ENCODE data around the gene ARMC2. TPM values are rescaled to one million over a fixed set of nuclear protein-coding genes. Genes with fewer than 3 reads are reported as not detected.
"Not testable (repeated sequence)": the region's sequence is repeated elsewhere in the genome, so short reads cannot be mapped to it uniquely, and the experiment has no call there.

The ARMC2 gene
- total RNA-seq, 1 donor from 2014 or later: 8.3 TPM

DNA sequence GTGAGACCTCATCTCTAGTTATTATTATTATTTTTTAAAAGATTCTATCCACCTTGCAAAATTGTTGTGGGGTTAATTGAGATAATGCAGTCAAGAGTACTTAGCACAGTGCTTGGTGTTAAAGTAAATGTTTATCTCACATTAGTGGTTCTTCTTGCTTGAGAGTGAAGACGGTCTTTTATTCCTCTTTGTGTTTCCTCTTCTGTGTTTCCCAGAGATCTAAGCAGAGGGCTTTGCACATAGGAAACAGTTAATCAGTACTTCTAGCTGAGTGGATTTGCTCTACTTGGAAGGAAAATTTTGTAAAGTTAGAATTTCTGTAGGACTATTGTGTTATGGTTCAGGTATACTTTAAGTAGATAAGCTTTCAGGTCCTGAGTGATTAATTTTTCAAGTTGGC lies 3.5 kb downstream of the ARMC2 start:
- H3K9me3 Mint-ChIP-seq (ENCODE audit: low read depth): peaks cover 5% of the 10 kb centered on the region
- H3K27ac Mint-ChIP-seq (ENCODE audit: unreplicated experiment): no peak overlapping the region
- peaks cover 15% of the 10 kb centered on the region for H3K4me1 Mint-ChIP-seq (ENCODE audit: low read depth)
- no peak overlapping the region for H3K4me3 Mint-ChIP-seq (ENCODE audit: unreplicated experiment)
- H3K36me3 Mint-ChIP-seq (ENCODE audit: low read depth): peaks cover 15% of the 10 kb centered on the region
- no peak for DNase-seq (ENCODE audit: low spot score)
- H3K27me3 Mint-ChIP-seq (ENCODE audit: low read depth): no peaks in the 10 kb centered on the region
- TF ChIP-seq, protein P1, sequence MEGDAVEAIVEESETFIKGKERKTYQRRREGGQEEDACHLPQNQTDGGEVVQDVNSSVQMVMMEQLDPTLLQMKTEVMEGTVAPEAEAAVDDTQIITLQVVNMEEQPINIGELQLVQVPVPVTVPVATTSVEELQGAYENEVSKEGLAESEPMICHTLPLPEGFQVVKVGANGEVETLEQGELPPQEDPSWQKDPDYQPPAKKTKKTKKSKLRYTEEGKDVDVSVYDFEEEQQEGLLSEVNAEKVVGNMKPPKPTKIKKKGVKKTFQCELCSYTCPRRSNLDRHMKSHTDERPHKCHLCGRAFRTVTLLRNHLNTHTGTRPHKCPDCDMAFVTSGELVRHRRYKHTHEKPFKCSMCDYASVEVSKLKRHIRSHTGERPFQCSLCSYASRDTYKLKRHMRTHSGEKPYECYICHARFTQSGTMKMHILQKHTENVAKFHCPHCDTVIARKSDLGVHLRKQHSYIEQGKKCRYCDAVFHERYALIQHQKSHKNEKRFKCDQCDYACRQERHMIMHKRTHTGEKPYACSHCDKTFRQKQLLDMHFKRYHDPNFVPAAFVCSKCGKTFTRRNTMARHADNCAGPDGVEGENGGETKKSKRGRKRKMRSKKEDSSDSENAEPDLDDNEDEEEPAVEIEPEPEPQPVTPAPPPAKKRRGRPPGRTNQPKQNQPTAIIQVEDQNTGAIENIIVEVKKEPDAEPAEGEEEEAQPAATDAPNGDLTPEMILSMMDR (IDR thresholded peaks at IDR 0.05): no peak

DNA sequence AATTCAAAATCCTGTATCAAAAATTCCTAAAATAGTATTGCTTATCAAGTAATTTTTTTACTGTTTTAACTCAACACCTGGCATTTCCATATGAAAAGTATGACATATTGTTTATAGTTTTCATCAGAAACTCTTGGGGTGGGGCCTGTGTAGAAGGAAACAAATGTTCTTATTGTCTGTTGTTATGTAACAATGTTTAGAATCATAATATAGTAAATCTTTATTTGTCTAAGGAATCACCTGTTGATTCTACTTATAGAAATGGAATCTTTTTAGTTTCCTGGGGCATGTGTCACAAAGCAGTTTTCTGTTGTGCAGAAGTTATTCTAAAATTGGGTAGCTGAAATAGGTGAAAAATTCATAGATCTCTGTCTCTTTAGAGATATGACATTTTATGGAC lies 4.9 kb downstream of the ARMC2 start:
- DNase-seq (ENCODE audit: low spot score): no peak
- TF ChIP-seq, protein P1 (IDR thresholded peaks at IDR 0.05): no peak
- H3K4me3 Mint-ChIP-seq (ENCODE audit: unreplicated experiment): no peak overlapping the region
- no peaks in the 10 kb centered on the region for H3K27me3 Mint-ChIP-seq (ENCODE audit: low read depth)
- no peak overlapping the region for H3K27ac Mint-ChIP-seq (ENCODE audit: unreplicated experiment)
- peaks cover 25% of the 10 kb centered on the region for H3K36me3 Mint-ChIP-seq (ENCODE audit: low read depth)
- H3K9me3 Mint-ChIP-seq (ENCODE audit: low read depth): peaks cover 14% of the 10 kb centered on the region
- peaks cover 8% of the 10 kb centered on the region for H3K4me1 Mint-ChIP-seq (ENCODE audit: low read depth)

DNA sequence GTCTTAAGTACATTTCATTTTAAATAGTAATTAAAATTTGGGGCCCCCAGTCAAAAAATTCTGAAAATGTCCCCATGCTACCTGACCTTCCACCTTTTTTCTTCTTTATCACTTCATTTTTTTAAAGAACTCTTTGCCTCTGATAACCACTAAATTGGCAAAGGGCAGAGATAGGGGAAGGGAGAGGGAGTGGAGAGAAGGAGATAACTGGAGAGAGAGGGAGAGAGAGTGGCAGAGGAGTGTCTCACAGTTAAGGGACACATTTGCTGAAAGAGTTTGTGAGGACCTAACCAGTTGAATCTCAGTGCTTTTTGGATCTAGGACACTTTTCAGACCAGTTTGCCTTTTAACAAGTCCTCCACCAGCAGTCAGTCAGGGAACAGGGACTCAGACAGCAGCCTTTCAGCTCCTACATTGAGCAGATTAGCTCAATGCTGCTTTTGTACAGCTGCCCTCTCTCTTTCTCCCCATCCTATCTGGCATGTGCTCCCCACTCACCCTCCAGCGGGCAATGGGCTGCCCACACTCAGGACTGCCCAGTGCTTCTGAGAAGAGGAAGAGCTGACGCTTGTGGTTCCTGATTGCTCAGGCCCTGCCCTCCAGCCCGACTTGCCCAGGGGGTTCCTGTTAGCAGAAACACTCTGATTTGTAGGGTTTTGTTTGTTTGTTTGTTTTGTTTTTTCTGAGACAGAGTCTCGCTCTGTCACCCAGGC lies 14.4 kb downstream of the ARMC2 start:
- Mint-ChIP-seq H3K27ac (ENCODE audit: unreplicated experiment) (no peak overlapping the region), H3K4me1 (ENCODE audit: low read depth) (no peaks in the 10 kb centered on the region), H3K9me3 (ENCODE audit: low read depth) (peaks cover under 1% of the 10 kb centered on the region), H3K36me3 (ENCODE audit: low read depth) (peaks cover 24% of the 10 kb centered on the region), H3K27me3 (ENCODE audit: low read depth) (no peaks in the 10 kb centered on the region), H3K4me3 (ENCODE audit: unreplicated experiment) (no peak overlapping the region)
- TF ChIP-seq, protein P1 (IDR thresholded peaks at IDR 0.05): no peak
- DNase-seq (ENCODE audit: low spot score): no peak

DNA sequence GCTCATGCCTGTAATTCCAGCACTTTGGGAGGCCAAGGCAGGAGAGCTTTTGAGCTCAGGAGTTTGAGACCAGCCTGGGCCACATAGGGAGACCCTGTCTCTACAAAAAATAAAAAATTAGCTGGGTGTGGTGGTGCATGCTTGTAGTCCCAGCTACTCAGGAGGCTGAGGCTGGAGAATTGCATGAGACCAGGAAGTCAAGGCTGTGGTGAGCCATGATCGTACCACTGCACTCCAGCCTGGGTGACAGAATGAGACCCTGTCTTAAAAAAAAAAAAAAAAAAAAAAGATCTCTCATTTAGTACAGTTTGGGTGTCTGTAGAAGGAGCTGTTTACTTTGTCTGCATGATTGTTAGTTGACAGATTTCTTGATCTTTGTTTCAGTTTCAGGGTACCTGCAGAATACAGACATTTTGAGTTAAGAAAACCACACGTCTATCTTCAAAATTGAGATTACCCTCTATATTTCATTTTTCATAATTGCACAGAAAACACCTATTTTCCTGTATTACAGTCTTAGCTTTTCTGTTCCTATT lies 17.6 kb downstream of the ARMC2 start:
- H3K9me3 Mint-ChIP-seq (ENCODE audit: low read depth); H3K27ac Mint-ChIP-seq (ENCODE audit: unreplicated experiment); H3K4me1 Mint-ChIP-seq (ENCODE audit: low read depth); H3K4me3 Mint-ChIP-seq (ENCODE audit: unreplicated experiment); H3K27me3 Mint-ChIP-seq (ENCODE audit: low read depth); DNase-seq (ENCODE audit: low spot score): not testable (repeated sequence)
- peaks cover 15% of the 10 kb centered on the region for H3K36me3 Mint-ChIP-seq (ENCODE audit: low read depth)

DNA sequence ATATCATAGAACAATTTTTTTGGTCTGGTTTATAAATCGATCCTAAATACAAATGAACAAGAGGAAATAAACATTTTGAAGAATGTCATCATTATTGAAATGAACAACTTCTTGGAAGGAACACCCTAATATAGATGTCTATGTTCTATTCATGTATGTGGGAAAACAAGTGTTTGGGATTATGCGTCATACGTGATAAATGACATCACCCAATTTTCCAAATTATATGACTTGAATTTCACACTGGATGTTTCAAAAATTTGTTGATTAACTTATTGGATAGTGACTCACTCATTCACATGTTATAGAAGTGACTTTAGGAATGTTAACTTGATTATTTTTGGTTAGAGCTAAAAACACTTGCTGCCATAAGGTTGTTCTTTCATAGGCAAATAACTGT lies 18.6 kb downstream of the ARMC2 start:
- Mint-ChIP-seq H3K4me1 (ENCODE audit: low read depth) (peaks cover 4% of the 10 kb centered on the region), H3K4me3 (ENCODE audit: unreplicated experiment) (no peak overlapping the region), H3K9me3 (ENCODE audit: low read depth) (no peaks in the 10 kb centered on the region), H3K27ac (ENCODE audit: unreplicated experiment) (no peak overlapping the region), H3K36me3 (ENCODE audit: low read depth) (peaks cover 11% of the 10 kb centered on the region), H3K27me3 (ENCODE audit: low read depth) (no peaks in the 10 kb centered on the region)
- TF ChIP-seq, protein P1 (IDR thresholded peaks at IDR 0.05): no peak
- no peak for DNase-seq (ENCODE audit: low spot score)

DNA sequence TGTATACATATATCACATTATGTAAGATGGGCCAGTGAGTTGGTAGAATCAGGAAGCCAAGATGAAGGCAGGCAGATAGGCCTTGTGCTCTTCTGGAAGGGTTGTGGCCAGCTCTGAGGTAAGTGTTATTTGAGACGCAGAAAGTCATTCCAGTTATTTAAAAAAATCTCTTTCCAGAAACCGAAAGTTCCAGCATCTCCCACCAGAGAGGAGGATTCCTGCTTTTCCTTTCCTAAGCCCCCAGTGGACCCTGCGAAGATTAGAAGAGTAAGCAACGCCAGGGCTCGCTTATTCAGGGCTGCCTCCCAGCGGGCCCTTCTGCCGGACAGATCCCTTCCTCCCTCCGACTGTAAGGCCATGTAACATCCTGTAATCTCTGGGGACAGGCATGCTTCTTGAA lies 20.4 kb downstream of the ARMC2 start:
- Mint-ChIP-seq H3K27me3 (ENCODE audit: low read depth) (no peaks in the 10 kb centered on the region), H3K4me1 (ENCODE audit: low read depth) (peaks cover 12% of the 10 kb centered on the region), H3K9me3 (ENCODE audit: low read depth) (no peaks in the 10 kb centered on the region), H3K27ac (ENCODE audit: unreplicated experiment) (no peak overlapping the region), H3K4me3 (ENCODE audit: unreplicated experiment) (no peak overlapping the region), H3K36me3 (ENCODE audit: low read depth) (peaks cover 9% of the 10 kb centered on the region)
- TF ChIP-seq, protein P1 (IDR thresholded peaks at IDR 0.05): no peak
- DNase-seq (ENCODE audit: low spot score): no peak
